ENCODE measurements around the gene EEA1. TPM values are rescaled to one million over a fixed set of nuclear protein-coding genes. Genes with fewer than 3 reads are reported as not detected.

The EEA1 gene
- total RNA-seq, 1 experiment from 2014 or later, result 35.7 TPM

DNA sequence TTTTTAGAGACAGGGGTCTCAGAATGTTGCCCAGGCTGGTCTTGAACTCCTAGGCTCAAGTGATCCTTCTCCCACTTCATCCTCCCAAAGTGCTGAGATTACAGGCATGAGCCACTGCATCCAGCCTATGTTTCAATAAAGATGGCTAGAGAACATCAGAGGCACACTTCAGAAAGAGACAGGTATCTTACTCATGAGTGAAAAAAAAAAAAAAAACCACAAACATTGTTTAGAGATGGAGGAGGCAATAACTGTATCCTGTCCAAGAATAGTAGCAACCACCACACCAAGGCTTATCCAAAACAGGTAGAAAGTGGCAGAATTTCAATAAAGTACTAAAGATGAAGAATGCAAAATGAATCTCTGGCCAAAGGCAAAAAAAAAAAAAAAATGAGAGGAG is 30.3 kb downstream of the EEA1 start:
- intact Hi-C loops (cut with micrococcal nuclease; ENCODE audit: unreplicated experiment), result no loop called here
- H3K36me3 ChIP-seq (ENCODE audit: insufficient read depth, low read length, poor library complexity, severe bottlenecking), result no peaks in the 10 kb centered on the region
- DNase-seq (ENCODE audit: low spot score), result no peak
- POLR2A ChIA-PET (ENCODE audit: low non-redundant PET), result no interaction called here
- CTCF ChIA-PET, result no interaction called here
- no peak for TF ChIP-seq EZH2 (IDR thresholded peaks at IDR 0.05; ENCODE audit: borderline replicate concordance, low read depth, low read length, poor library complexity, severe bottlenecking)
- TF ChIP-seq, protein P1, sequence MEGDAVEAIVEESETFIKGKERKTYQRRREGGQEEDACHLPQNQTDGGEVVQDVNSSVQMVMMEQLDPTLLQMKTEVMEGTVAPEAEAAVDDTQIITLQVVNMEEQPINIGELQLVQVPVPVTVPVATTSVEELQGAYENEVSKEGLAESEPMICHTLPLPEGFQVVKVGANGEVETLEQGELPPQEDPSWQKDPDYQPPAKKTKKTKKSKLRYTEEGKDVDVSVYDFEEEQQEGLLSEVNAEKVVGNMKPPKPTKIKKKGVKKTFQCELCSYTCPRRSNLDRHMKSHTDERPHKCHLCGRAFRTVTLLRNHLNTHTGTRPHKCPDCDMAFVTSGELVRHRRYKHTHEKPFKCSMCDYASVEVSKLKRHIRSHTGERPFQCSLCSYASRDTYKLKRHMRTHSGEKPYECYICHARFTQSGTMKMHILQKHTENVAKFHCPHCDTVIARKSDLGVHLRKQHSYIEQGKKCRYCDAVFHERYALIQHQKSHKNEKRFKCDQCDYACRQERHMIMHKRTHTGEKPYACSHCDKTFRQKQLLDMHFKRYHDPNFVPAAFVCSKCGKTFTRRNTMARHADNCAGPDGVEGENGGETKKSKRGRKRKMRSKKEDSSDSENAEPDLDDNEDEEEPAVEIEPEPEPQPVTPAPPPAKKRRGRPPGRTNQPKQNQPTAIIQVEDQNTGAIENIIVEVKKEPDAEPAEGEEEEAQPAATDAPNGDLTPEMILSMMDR (conservative IDR thresholded peaks at IDR 0.05; ENCODE audit: low read depth, low read length), result no peak
- BruUV-seq (replicated peaks), result no TSS peak
- peak overlapping the region; percentile 59 for H3K27ac ChIP-seq (ENCODE audit: low read depth, low read length, poor library complexity, severe bottlenecking)
- no peaks in the 10 kb centered on the region for H3K9me3 ChIP-seq (ENCODE audit: low read depth, low read length, poor library complexity, severe bottlenecking)
- peaks cover 8% of the 10 kb centered on the region for H3K4me1 ChIP-seq (ENCODE audit: insufficient read depth, low read length, poor library complexity, severe bottlenecking)
- no peak overlapping the region for H3K4me3 ChIP-seq (ENCODE audit: low read depth, low read length, poor library complexity, severe bottlenecking)
- H3K27me3 ChIP-seq (replicated peaks; ENCODE audit: insufficient read depth, low read depth, low read length, poor library complexity), result no peaks in the 10 kb centered on the region

DNA sequence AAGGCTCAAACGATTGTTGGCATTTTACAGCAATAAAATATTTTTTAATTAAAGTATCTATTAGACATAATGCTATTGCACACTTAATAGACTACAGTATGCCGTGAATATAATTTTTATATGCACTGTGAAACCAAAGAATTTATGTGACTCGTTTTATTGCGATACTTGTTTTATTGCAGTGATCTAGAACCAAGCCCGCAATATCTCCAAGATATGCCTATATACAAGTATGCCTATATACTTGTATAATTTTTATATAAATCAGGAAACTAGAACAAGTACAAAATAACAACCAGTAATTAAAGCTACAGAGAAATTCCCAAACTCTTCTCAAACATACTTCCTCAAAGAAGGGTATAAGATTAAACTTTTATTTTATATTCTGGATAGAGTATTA is 31.3 kb downstream of the EEA1 start:
- Histone ChIP-seq H3K9me3 (ENCODE audit: low read depth, low read length, poor library complexity, severe bottlenecking) (no peaks in the 10 kb centered on the region), H3K27me3 (replicated peaks; ENCODE audit: insufficient read depth, low read depth, low read length, poor library complexity) (no peaks in the 10 kb centered on the region), H3K27ac (ENCODE audit: low read depth, low read length, poor library complexity, severe bottlenecking) (no peak overlapping the region), H3K36me3 (ENCODE audit: insufficient read depth, low read length, poor library complexity, severe bottlenecking) (no peaks in the 10 kb centered on the region), H3K4me3 (ENCODE audit: low read depth, low read length, poor library complexity, severe bottlenecking) (no peak overlapping the region), H3K4me1 (ENCODE audit: insufficient read depth, low read length, poor library complexity, severe bottlenecking) (peaks cover 8% of the 10 kb centered on the region)
- TF ChIP-seq EZH2 (IDR thresholded peaks at IDR 0.05; ENCODE audit: borderline replicate concordance, low read depth, low read length, poor library complexity, severe bottlenecking), result no peak
- BruUV-seq (replicated peaks), result no TSS peak
- intact Hi-C loops (cut with micrococcal nuclease; ENCODE audit: unreplicated experiment), result no loop called here
- DNase-seq (ENCODE audit: low spot score), result no peak
- POLR2A ChIA-PET (ENCODE audit: low non-redundant PET), result no interaction called here
- CTCF ChIA-PET, result no interaction called here

DNA sequence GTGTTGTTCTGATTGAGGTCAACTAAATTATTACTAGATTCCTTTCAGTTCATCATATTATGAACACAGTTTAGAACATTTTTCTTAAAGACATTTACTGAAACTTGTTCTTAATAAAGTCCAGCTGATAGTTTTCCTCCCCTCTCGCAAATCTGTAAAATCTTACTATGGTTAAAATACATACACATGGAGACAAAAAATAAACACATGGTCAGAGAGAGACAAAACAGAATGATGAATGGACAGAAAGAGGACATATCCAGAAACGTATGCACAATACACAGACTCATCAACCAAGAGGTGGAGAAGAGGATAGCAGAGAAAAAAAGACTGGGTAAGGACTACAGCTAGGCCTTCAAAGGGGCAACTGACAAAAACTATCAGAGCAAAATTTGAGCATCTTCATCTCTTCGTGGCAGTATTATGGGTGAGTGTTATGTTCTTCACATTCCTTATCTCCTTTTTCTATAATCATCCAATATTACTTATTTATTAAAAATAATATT is 38.4 kb downstream of the EEA1 start:
- ChIA-PET POLR2A (ENCODE audit: low non-redundant PET) (interaction anchor here (0.6 kb wide), 1 partner anchor 9 kb away, joined by 5 read pairs; no protein-coding TSS in a partner anchor), CTCF (no interaction called here)
- intact Hi-C loops (cut with micrococcal nuclease; ENCODE audit: unreplicated experiment), result no loop called here

More for the DNA sequence above, 38.4 kb downstream of the EEA1 start:
- DNase-seq (ENCODE audit: low spot score), result no peak
- Histone ChIP-seq H3K9me3 (ENCODE audit: low read depth, low read length, poor library complexity, severe bottlenecking) (no peaks in the 10 kb centered on the region), H3K4me1 (ENCODE audit: insufficient read depth, low read length, poor library complexity, severe bottlenecking) (peaks cover 3% of the 10 kb centered on the region), H3K27me3 (replicated peaks; ENCODE audit: insufficient read depth, low read depth, low read length, poor library complexity) (no peaks in the 10 kb centered on the region), H3K36me3 (ENCODE audit: insufficient read depth, low read length, poor library complexity, severe bottlenecking) (peaks cover 4% of the 10 kb centered on the region), H3K27ac (ENCODE audit: low read depth, low read length, poor library complexity, severe bottlenecking) (no peak overlapping the region), H3K4me3 (ENCODE audit: low read depth, low read length, poor library complexity, severe bottlenecking) (no peak overlapping the region)
- BruUV-seq (replicated peaks), result no TSS peak
- TF ChIP-seq, protein P1 (conservative IDR thresholded peaks at IDR 0.05; ENCODE audit: low read depth, low read length), result no peak
- TF ChIP-seq EZH2 (IDR thresholded peaks at IDR 0.05; ENCODE audit: borderline replicate concordance, low read depth, low read length, poor library complexity, severe bottlenecking), result no peak

All from A673 (cell line).